Thymus (tissue), 11 donors: ENCODE data around the gene LYZL2. TPM values are rescaled to one million over a fixed set of nuclear protein-coding genes. Genes with fewer than 3 reads are reported as not detected.
"Not testable (repeated sequence)": the region's sequence is repeated elsewhere in the genome, so short reads cannot be mapped to it uniquely, and the experiment has no call there.

Source experiments
- DNase-seq, 9 donors: peaks; one replicate each; pipeline ENCODE4 v3.0.0-alpha.2; 2013; ENCODE audit warnings: low spot score in 9 of 9, low read depth in 6 of 9, missing footprints in 1 of 9
- H3K27ac ChIP-seq, 2 donors: one replicate each; pipeline ENCODE4 v1.5.1; 2013; ENCODE audit warnings: control low read depth in 1 of 2, low read depth in 1 of 2, low read length in 1 of 2, mild to moderate bottlenecking in 1 of 2, moderate library complexity in 1 of 2
- H3K27me3 ChIP-seq, 2 donors: one replicate each; pipeline ENCODE4 v1.5.1; 2013; ENCODE audit warnings: low read length in 1 of 2; ENCODE audit not compliant: control insufficient read depth in 2 of 2, insufficient read depth in 1 of 2
- H3K36me3 ChIP-seq, 2 donors: one replicate each; pipeline ENCODE4 v1.5.1; 2013; ENCODE audit warnings: low read length in 1 of 2, mild to moderate bottlenecking in 1 of 2, moderate library complexity in 1 of 2; ENCODE audit not compliant: control insufficient read depth in 2 of 2, insufficient read depth in 2 of 2
- H3K4me1 ChIP-seq, 2 donors: one replicate each; pipeline ENCODE4 v1.5.1; 2013; ENCODE audit warnings: low read length in 2 of 2; ENCODE audit not compliant: control insufficient read depth in 2 of 2, insufficient read depth in 2 of 2
- H3K4me3 ChIP-seq, 2 donors: one replicate each; pipeline ENCODE4 v1.5.1; 2013; ENCODE audit warnings: low read length in 2 of 2, control low read depth in 1 of 2, mild to moderate bottlenecking in 1 of 2
- H3K9me3 ChIP-seq, 2 donors: one replicate each; pipeline ENCODE4 v1.5.1; 2013; ENCODE audit warnings: low read length in 1 of 2, mild to moderate bottlenecking in 1 of 2; ENCODE audit not compliant: control insufficient read depth in 2 of 2, insufficient read depth in 1 of 2
- WGBS: extraction: QIAGEN DNeasy Blood & Tissue Kit; methylation state at CpG from one replicate; pipeline ENCODE4 v1.1.7; 2013; 5-methylcytosine and 5-hydroxymethylcytosine counted together
- polyA plus RNA-seq: library from polyadenylated mRNA; stranded (reverse); fragments of 200-250 nt; gene quantifications from one replicate; pipeline ENCODE4 v1.2.3, GENCODE V29; 2013
- total RNA-seq: library from RNA; stranded (reverse); fragments of 120-200 nt; gene quantifications from one replicate; pipeline ENCODE4 v1.2.4, GENCODE V29; 2013
- donor health status: healthy.

The LYZL2 gene
- total and polyA plus RNA-seq, 2 donors: not detected

DNA sequence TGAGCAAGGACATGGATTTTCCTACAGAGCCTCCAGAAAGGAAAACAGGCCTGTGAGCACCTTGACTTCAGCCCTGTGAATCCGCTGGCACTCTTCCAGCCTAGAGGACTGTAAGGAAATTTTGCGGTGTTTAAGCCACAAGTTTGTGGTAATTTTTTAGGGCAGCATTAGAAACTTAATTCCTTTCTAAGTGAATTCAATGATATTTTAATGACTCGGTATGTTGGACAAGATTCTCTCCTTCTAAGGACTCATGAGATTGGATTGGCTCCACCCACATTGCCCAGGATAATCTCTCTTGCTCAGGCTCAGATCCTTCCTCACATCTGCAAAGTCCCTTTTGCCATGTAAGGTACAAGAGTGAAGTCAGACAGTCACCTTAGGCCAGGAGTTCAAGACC, 4.5 kb downstream of the LYZL2 start:
- WGBS: 98% methylated on average over 3 of the region's 3 CpGs
- Histone ChIP-seq H3K4me1 (no peaks in the 10 kb centered on the region), H3K4me3 (no peak overlapping the region), H3K27ac (no peak overlapping the region), H3K36me3 (no peaks in the 10 kb centered on the region), H3K27me3 (peaks cover 0 to 2% of the 10 kb centered on the region in 2 donors), H3K9me3 (no peaks in the 10 kb centered on the region)
- DNase-seq: no peak

- Histone ChIP-seq H3K27ac (no peak overlapping the region), H3K9me3 (no peaks in the 10 kb centered on the region), H3K4me1 (no peaks in the 10 kb centered on the region), H3K36me3 (no peaks in the 10 kb centered on the region), H3K4me3 (no peak overlapping the region), H3K27me3 (no peaks in the 10 kb centered on the region)
- DNase-seq: no peak
- WGBS: 98% methylated on average over 5 of the region's 5 CpGs
Measured at GRCh38 chr10:30619966-30620365, 9.6 kb downstream of the LYZL2 start.

DNA sequence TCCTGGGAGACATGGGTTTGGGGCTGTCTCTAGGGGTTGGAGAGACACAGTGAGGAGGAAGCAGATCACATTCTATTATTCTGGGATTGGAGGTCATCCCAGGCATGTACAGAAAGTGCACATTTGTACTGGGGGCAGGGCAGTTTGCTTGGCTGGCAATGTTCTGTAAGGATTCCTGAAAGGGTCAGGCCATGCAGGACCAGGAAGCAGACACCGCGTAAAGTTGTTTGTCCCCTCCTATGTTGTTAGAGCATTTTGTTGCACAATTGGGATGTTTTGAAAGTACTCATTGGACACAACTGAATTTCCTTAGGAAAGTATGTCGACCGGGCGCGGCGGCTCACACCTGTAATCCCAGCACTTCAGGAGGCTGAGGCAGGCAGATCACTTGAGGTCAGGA, 12.5 kb downstream of the LYZL2 start:
- no peaks in the 10 kb centered on the region for H3K4me1 ChIP-seq
- no peaks in the 10 kb centered on the region for H3K27me3 ChIP-seq
- no peaks in the 10 kb centered on the region for H3K9me3 ChIP-seq
- DNase-seq: no peak
- 98% methylated on average over 7 of the region's 7 CpGs for WGBS
- H3K27ac ChIP-seq: no peak overlapping the region
- H3K4me3 ChIP-seq: no peak overlapping the region
- H3K36me3 ChIP-seq: no peaks in the 10 kb centered on the region

DNA sequence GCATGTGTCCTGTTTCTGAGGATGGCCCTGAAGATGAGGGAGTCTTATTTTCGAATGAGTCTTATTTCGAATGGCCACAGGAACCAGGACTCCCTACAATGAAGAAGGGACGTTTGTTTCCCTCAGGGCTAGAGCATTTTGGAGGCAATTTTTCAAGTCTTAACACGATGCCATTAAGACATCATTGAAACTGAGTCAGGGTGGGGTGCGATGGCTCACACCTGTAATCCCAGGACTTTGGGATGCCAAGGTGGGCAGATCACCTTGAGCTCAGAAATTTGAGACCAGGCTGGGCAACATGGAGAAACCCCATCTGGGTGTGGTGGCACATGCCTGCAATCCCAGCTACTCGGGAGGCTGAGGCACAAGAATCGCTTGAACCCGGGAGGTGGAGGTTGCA, 18.5 kb downstream of the LYZL2 start:
- H3K4me3 ChIP-seq, H3K9me3 ChIP-seq, DNase-seq: not testable (repeated sequence)

DNA sequence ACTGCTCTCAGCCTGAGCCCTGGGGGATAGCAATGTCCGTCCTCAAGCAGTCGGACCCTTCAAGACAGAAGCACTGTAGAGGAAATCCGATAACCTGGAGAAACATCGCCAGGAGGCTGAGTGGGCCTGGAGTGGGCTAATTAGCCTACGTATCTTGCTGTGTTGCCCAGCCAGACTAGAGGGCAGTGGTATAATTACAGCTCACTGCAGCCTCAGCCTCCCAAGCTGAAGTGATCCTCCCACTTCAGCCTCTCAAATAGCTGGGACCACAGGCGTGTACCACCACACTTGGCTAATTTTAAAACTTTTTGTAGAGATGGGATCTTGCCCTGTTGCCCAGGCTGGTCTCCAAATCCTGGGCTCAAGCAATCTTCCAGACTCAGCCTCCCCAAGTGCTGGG, 21.7 kb downstream of the LYZL2 start:
- Histone ChIP-seq H3K4me3 (no peak overlapping the region), H3K27ac (no peak overlapping the region), H3K4me1 (no peaks in the 10 kb centered on the region), H3K27me3 (no peaks in the 10 kb centered on the region), H3K9me3 (no peaks in the 10 kb centered on the region), H3K36me3 (no peaks in the 10 kb centered on the region)
- DNase-seq: no peak
- WGBS: 89% methylated on average over 6 of the region's 6 CpGs

More for the DNA sequence above, 18.5 kb downstream of the LYZL2 start:
- H3K27ac ChIP-seq, H3K36me3 ChIP-seq, H3K27me3 ChIP-seq, H3K4me1 ChIP-seq: not testable (repeated sequence)
- WGBS: 89% methylated on average over 8 of the region's 8 CpGs

GRCh38 chr10:30606313-30606712, 23.2 kb downstream of the LYZL2 start:
- Histone ChIP-seq H3K9me3 (no peaks in the 10 kb centered on the region), H3K27ac (no peak overlapping the region), H3K36me3 (no peaks in the 10 kb centered on the region), H3K4me1 (no peaks in the 10 kb centered on the region), H3K27me3 (no peaks in the 10 kb centered on the region), H3K4me3 (no peak overlapping the region)
- DNase-seq: no peak
- 80% methylated on average over 5 of the region's 5 CpGs for WGBS

DNA sequence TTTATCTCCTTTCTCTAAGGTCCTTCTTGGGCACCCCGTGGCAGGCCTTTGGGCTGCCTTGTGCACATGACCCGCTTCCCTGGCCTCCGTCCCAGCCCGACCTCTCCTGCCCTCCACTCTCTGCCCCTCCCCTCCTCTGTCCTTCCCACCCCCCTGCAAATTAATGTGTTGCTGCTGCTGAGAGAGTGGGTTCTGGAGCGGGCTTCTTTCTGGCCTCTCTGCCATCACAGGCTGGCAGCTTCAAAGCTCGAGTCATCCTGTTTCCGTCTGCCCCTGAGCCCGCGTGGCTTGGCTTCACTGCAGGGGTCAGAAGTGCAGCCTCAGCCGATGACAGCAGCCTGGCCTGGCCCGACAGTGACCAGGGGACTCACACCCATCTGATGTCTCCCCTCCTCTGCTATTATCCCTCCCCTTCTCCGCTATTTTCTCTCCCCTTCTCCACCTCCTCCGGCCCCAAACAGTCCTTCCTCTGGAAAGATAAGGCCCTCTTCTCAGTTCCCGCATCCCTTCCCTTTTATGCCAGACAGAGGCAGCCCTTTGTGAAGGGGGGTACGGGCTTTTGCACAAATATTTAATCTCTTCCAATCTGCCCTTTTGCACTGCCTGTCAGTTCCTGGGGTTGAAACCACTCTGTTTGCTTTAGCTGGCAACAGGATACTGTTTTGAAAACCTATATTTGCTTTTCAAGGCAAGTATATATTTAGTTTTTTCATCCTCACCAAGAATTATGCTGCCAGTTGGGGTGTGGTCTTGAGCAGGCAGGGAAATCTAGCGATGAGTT, 24.0 kb downstream of the LYZL2 start:
- DNase-seq, H3K36me3 ChIP-seq, H3K27ac ChIP-seq, H3K9me3 ChIP-seq, H3K27me3 ChIP-seq, H3K4me1 ChIP-seq, H3K4me3 ChIP-seq: not testable (repeated sequence)
- WGBS: 67% methylated on average over 16 of the region's 16 CpGs

- no peak for DNase-seq
- Histone ChIP-seq H3K36me3 (no peaks in the 10 kb centered on the region), H3K27ac (no peak overlapping the region), H3K4me3 (no peak overlapping the region), H3K9me3 (no peaks in the 10 kb centered on the region), H3K4me1 (no peaks in the 10 kb centered on the region), H3K27me3 (no peaks in the 10 kb centered on the region)
- WGBS: 99% methylated on average over 3 of the region's 3 CpGs
Measured at GRCh38 chr10:30603589-30603988, 26.0 kb downstream of the LYZL2 start.

DNA sequence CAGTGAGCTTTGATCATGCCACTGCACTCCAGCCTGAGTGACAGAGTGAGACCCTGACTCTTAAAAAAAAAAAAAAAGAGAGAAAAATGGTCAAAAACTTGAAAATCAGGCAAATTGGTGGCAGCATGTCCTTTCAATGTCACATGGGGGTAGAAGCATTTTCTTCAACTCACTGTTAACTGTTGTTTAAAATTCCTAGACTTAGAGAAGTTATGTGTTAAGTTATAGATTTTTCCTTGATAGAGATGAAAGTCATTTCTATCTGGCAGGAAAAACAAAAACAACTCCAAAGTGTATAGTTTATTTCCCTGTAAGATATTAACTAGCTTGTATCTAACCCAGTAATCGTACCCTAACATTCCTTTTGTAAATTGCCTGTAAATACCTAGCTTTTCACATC, 26.8 kb downstream of the LYZL2 start:
- no peak overlapping the region for H3K27ac ChIP-seq

More for the DNA sequence above, 26.8 kb downstream of the LYZL2 start:
- no peak overlapping the region for H3K4me3 ChIP-seq
- DNase-seq: no peak
- no peaks in the 10 kb centered on the region for H3K27me3 ChIP-seq
- 60% methylated on average over 1 of the region's 1 CpG for WGBS
- H3K36me3 ChIP-seq: no peaks in the 10 kb centered on the region
- no peaks in the 10 kb centered on the region for H3K9me3 ChIP-seq
- no peaks in the 10 kb centered on the region for H3K4me1 ChIP-seq
